Gastrocnemius medialis (tissue), 4 donors: ENCODE data around the gene CWC15. TPM values are rescaled to one million over a fixed set of nuclear protein-coding genes. Genes with fewer than 3 reads are reported as not detected.

Experiments
- ATAC-seq, 2 donors: fragments of 150-250 bp; one replicate each; pipeline ENCODE4 v1.9.1; 2016
- DNase-seq, 2 donors: peaks; one replicate each; pipeline ENCODE4 v3.0.0-alpha.2; 2019
- H3K27ac ChIP-seq, 4 donors: fragments of 200-600 bp; sonication (generic); 1 replicate in 1 of 4; 2 replicates in 3 of 4; pipeline ENCODE4 v1.5.1; 2016 to 2018; ENCODE audit warnings: mild to moderate bottlenecking in 2 of 4, moderate library complexity in 1 of 4
- H3K27me3 ChIP-seq, 3 donors: fragments of 200-600 bp; sonication (generic) in 2 of 3; 1 replicate in 1 of 3; 2 replicates in 2 of 3; pipeline versions ENCODE4 v1.5.1 to v1.6.0; 2016 to 2019; ENCODE audit warnings: mild to moderate bottlenecking in 1 of 3, moderate library complexity in 1 of 3
- H3K36me3 ChIP-seq, 2 donors: fragments of 200-600 bp; sonication (generic) in 1 of 2; one replicate each; pipeline ENCODE4 v1.5.1; 2017 to 2018
- H3K4me1 ChIP-seq, 2 donors: fragments of 200-600 bp; sonication (generic) in 1 of 2; one replicate each; pipeline ENCODE4 v1.5.1; 2016 to 2017; ENCODE audit warnings: mild to moderate bottlenecking in 2 of 2
- H3K4me3 ChIP-seq, 4 donors: fragments of 200-600 bp; sonication (generic) in 3 of 4; 1 replicate in 1 of 4; 2 replicates in 3 of 4; pipeline ENCODE4 v1.5.1; 2016 to 2019; ENCODE audit warnings: mild to moderate bottlenecking in 2 of 4
- H3K9me3 ChIP-seq, 3 donors: fragments of 200-600 bp; sonication (generic) in 2 of 3; 1 replicate in 1 of 3; 2 replicates in 2 of 3; pipeline ENCODE4 v1.5.1; 2016 to 2019
- CTCF ChIP-seq, 5 experiments: fragments of 450-650 bp in 3 of 5; fragments of 200-600 bp in 2 of 5; sonication (generic) in 2 of 5; IDR thresholded peaks in 4 of 5; conservative IDR thresholded peaks in 1 of 5; 1 replicate in 4 of 5; 2 replicates in 1 of 5; pipeline ENCODE4 v1.5.1; 2016 to 2019; ENCODE audit warnings: antibody characterized with exemption in 5 of 5, mild to moderate bottlenecking in 3 of 5, moderate library complexity in 3 of 5
- POLR2A ChIP-seq, 2 donors: fragments of 450-650 bp; IDR thresholded peaks; one replicate each; pipeline ENCODE4 v1.6.1; 2017; ENCODE audit warnings: antibody characterized with exemption in 2 of 2, mild to moderate bottlenecking in 2 of 2, moderate library complexity in 2 of 2
- in situ Hi-C, 4 donors: fragments of 200-750 bp; cut with MboI; loops; one replicate each; pipeline versions ENCODE4 v1.15.0 to v1.8.0; 2017; ENCODE audit warnings: low sequenced_read_pairs in 4 of 4
- intact Hi-C: fragments of 100-400 bp; cut with DNase I; formaldehyde crosslinking; loops from one replicate; pipeline ENCODE4 v1.15.1; 2023; ENCODE audit warnings: low total_unique reads
- total RNA-seq, 4 donors: library from RNA; depleted of rRNA; stranded (reverse); fragments of >200 nt; gene quantifications; one replicate each; pipeline versions ENCODE4 v1.1.0 to v1.2.3, GENCODE V29; 2016

The CWC15 gene
- total RNA-seq, 4 donors from 2014 or later, result 53.9 to 69.5 (median 60.5) TPM

- DNase-seq (no peak), ATAC-seq (no peak)
- in situ Hi-C loops (no loop called here), intact Hi-C loops (no loop called here)
- Histone ChIP-seq H3K9me3 (no peaks in the 10 kb centered on the region), H3K27me3 (no peaks in the 10 kb centered on the region), H3K4me3 (no peak overlapping the region), H3K27ac (peak overlapping the region; percentile 28 to 61 (median 56)), H3K4me1 (peaks cover 17 to 23% of the 10 kb centered on the region in 2 donors), H3K36me3 (no peaks in the 10 kb centered on the region)
- no peak for TF ChIP-seq CTCF (IDR thresholded peaks at IDR 0.05 in 4 of 5, conservative IDR thresholded peaks at IDR 0.05 in 1 of 5)
- TF ChIP-seq POLR2A (IDR thresholded peaks at IDR 0.05), result no peak
These were observed 47.7 kb downstream of the CWC15 start for GRCh38 chr11:94925422-94926270.

- no peaks in the 10 kb centered on the region for H3K27me3 ChIP-seq
- H3K4me1 ChIP-seq, result peaks cover 17 to 23% of the 10 kb centered on the region in 2 donors
- intact Hi-C loops, result no loop called here
- H3K9me3 ChIP-seq, result no peaks in the 10 kb centered on the region
- ATAC-seq, result no peak
- H3K27ac ChIP-seq, result no peak overlapping the region
- in situ Hi-C loops, result loop anchor here in 1 of 4 donors (25.0 kb wide), 1 partner anchor 112 kb away; no protein-coding TSS in a partner anchor
- H3K4me3 ChIP-seq, result no peak overlapping the region
- DNase-seq, result no peak
- TF ChIP-seq POLR2A (IDR thresholded peaks at IDR 0.05) (no peak), CTCF (IDR thresholded peaks at IDR 0.05 in 4 of 5, conservative IDR thresholded peaks at IDR 0.05 in 1 of 5) (no peak)
- no peaks in the 10 kb centered on the region for H3K36me3 ChIP-seq
These were observed 48.7 kb downstream of the CWC15 start for GRCh38 chr11:94924612-94925011.

GRCh38 chr11:94924171-94924572, 49.2 kb downstream of the CWC15 start:
- ATAC-seq (no peak), DNase-seq (no peak)
- H3K36me3 ChIP-seq, result no peaks in the 10 kb centered on the region
- no peaks in the 10 kb centered on the region for H3K27me3 ChIP-seq
- peaks cover 17 to 23% of the 10 kb centered on the region in 2 donors for H3K4me1 ChIP-seq
- in situ Hi-C loops, result loop anchor here in 1 of 4 donors (25.0 kb wide), 1 partner anchor 112 kb away; no protein-coding TSS in a partner anchor
- no peak overlapping the region for H3K4me3 ChIP-seq
- TF ChIP-seq POLR2A (IDR thresholded peaks at IDR 0.05) (no peak), CTCF (IDR thresholded peaks at IDR 0.05 in 4 of 5, conservative IDR thresholded peaks at IDR 0.05 in 1 of 5) (no peak)
- intact Hi-C loops, result no loop called here
- H3K27ac ChIP-seq, result no peak overlapping the region
- no peaks in the 10 kb centered on the region for H3K9me3 ChIP-seq

GRCh38 chr11:94923004-94923334, 50.4 kb downstream of the CWC15 start:
- intact Hi-C loops, result no loop called here
- TF ChIP-seq CTCF (IDR thresholded peaks at IDR 0.05 in 4 of 5, conservative IDR thresholded peaks at IDR 0.05 in 1 of 5), result no peak
- no peak for TF ChIP-seq POLR2A (IDR thresholded peaks at IDR 0.05)

More at GRCh38 chr11:94923004-94923334, 50.4 kb downstream of the CWC15 start:
- no peaks in the 10 kb centered on the region for H3K36me3 ChIP-seq
- in situ Hi-C loops, result loop anchor here in 1 of 4 donors (25.0 kb wide), 1 partner anchor 111 kb away; no protein-coding TSS in a partner anchor
- ATAC-seq (no peak), DNase-seq (no peak)
- H3K27me3 ChIP-seq, result no peaks in the 10 kb centered on the region
- H3K27ac ChIP-seq, result no peak overlapping the region
- H3K4me3 ChIP-seq, result no peak overlapping the region
- H3K4me1 ChIP-seq, result peaks cover 9 to 16% of the 10 kb centered on the region in 2 donors
- no peaks in the 10 kb centered on the region for H3K9me3 ChIP-seq
